GM12801 (cell line): ENCODE data around the gene NUDT1.

Experiments used
- TF ChIP-seq, protein P1 (sequence below): IDR thresholded peaks from one replicate; pipeline ENCODE4 v1.5.1; 2011; ENCODE audit warnings: control low read depth; ENCODE audit not compliant: insufficient read length; ENCODE audit errors: extremely low read depth

NUDT1 gene

DNA sequence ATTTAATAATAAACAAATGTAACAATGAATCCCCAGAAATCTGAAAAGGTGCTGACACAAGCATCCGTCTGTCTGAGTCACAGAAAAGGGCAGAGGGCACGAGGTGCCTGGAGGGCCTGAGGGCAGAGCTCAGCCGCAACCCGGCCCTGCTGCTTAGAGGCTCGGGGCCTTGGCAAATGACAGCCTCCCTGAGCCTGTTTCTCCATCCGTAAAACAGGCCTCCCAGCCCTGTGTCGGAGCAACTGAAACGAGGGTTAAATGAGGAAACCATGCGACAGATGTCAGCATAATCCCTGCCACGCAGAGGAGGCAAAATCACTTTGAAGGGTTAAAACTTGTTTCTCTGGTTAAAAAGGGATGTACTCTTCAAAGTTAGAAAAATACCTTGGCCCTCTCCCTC lies 24.9 kb downstream of the NUDT1 start:
- TF ChIP-seq, protein P1, sequence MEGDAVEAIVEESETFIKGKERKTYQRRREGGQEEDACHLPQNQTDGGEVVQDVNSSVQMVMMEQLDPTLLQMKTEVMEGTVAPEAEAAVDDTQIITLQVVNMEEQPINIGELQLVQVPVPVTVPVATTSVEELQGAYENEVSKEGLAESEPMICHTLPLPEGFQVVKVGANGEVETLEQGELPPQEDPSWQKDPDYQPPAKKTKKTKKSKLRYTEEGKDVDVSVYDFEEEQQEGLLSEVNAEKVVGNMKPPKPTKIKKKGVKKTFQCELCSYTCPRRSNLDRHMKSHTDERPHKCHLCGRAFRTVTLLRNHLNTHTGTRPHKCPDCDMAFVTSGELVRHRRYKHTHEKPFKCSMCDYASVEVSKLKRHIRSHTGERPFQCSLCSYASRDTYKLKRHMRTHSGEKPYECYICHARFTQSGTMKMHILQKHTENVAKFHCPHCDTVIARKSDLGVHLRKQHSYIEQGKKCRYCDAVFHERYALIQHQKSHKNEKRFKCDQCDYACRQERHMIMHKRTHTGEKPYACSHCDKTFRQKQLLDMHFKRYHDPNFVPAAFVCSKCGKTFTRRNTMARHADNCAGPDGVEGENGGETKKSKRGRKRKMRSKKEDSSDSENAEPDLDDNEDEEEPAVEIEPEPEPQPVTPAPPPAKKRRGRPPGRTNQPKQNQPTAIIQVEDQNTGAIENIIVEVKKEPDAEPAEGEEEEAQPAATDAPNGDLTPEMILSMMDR, result no peak

DNA sequence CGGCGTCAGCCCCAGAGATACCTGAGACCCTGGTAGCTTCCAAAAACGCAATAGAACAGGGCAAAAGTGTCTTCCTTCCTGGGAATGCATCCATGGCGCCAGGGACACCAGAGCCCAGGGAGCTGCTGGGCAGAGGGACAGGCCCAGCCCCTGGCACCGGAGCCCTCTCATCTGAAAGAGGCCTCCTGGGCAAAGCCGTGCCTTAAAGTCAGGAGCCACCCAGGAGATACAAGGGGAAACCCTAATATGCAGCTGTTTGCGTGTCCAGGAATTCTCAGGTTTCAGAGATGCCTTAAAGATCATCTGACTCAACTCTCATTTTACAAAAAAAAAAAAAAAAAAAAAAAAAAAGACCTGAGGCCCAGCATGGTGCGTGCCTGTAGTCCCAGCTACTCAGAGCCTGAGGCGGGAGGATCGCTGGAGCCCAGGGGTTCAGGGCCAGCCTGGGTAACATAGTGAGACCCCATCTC lies 28.0 kb downstream of the NUDT1 start:
- TF ChIP-seq, protein P1, result no peak

DNA sequence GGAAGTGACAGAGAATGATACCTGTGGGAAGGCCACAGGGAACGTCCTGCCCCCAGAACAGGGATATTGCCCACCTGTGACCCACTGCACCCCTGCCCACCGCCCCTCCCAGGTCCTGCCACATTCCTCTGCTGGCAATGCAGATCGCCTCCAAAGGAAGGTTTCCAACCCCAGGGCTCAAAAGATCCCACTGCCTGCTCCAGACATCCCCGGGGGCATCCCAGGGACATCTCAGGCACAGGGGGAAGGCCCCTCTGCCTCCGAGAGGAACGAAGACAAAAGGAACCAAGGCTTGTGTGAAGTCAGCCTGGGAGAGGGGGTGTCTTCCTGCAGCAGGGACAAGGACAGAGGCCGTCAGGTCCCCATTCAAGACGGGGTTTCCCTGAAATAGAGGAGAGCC lies 28.5 kb downstream of the NUDT1 start:
- TF ChIP-seq, protein P1, result no peak

DNA sequence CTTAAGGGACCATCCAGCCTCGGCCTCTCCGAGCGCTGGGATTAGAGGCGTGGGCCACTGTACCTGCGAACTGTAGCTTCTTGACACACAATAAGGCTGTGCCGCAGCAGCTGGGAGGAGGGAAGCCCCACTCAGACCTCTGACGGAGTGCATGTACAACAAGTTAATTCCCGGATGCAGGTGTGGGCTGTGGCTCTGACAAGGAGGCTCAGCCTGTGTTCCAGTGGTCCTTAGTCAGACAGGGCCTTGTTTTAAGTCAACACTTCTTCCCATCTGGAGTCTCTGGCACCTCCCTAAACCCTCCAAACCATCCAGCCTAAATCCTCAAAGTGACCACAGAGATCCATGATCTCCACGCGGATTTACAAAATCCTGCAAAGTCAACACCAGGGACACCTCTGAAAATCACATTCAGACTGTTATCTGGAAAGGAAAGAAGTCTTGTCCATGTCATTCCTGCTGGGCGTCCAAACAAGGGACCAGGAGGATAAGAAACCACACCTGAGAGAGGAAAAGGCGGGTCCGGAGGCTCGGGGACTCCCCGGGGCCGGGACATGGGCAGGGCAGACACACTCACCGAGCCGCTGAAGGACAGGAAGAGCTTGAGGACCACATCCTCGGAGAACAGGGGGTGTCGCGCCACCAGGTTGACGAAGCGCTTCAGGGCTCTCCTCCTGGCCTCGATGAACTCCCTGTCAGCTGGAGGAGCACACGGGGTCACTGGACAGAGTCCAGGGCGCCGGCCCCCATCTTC lies 29.4 kb downstream of the NUDT1 start:
- TF ChIP-seq, protein P1, result no peak

DNA sequence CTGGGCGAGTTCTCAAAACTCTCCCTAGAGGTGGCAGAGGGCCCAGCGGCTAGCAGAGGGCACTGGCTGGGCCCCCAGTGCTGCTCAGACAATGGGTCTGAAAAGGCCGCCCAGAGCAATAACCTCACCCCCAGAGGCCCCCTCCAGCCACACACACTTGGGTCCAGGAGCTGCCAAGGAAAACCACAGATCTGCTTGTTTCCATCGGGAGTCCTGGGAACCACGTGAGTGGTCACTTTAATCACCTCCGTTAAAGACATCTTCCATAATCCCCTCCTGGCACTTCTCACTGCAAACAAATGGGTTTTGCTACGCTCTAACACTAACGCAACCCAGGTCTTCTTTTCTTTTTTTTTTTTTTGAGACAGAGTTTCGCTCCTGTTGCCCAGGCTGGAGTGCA lies 30.0 kb downstream of the NUDT1 start:
- TF ChIP-seq, protein P1, result no peak

DNA sequence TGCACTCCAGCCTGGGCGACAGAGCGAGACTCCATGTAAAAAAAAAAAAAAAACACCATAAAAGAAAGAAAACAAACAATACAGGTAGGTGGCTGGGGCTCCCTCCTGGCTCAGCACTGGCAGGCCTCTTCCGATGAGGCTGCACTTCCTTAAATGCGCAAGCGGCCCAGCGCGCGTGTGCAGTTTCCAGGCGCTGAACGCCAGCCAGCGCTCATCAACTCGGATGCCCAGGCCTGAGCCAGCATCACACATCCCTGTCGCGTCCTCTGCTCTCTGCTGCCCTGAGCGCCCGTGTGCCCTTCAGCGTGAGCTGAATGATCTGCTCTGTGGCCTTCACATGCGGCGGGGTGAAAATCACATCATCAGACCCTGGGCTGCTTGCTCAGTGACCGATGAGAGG lies 31.8 kb downstream of the NUDT1 start:
- TF ChIP-seq, protein P1, result no peak

DNA sequence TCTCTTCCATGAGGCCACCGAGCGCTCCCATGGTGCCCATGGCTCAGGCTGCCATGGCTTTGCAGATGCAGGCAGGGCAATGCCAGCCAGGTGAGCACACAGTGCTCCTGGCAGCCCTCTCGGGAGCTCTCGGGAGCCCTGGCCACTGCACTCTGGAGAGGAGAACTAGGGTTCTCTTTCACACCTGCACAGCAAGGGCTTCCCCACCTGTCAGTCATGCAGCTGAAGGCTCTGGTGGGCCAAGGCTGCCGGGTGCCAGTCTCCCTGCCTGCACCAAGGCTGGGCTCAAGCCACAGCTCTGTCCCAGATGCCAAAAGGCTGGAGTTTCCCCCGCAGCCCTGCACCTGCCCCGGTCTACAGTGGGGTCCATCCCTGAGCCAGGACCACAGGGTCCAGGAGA lies 32.6 kb downstream of the NUDT1 start:
- TF ChIP-seq, protein P1, result no peak

DNA sequence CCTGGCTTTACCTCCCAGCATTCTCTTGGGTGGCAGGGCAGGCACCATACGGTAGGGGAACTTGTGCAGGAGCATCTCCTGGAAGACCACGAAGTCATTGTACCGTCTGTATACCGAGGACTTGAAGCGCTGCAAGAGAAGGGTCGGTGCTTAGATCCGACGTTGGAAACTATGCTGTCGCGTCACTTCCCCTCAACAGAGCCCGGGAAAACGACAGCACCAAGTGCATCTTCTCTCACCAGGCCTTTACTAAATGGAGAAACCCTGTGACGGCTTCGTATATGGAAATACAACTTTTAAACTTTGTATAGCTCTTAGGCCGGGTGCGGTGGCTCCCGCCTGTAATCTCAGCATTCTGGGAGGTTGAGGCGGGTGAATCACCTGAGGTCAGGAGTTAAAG lies 33.1 kb downstream of the NUDT1 start:
- TF ChIP-seq, protein P1, result no peak
